Body of pancreas (tissue), 4 donors: ENCODE measurements around the gene PDE3A.

Experiments used
- POLR2A ChIP-seq, 3 donors: fragments of 450-650 bp; IDR thresholded peaks; one replicate each; pipeline ENCODE4 v1.6.1; 2016; ENCODE audit warnings: antibody characterized with exemption in 3 of 3, mild to moderate bottlenecking in 2 of 3
- TF ChIP-seq, protein P1 (sequence below), 7 experiments: fragments of 450-650 bp in 4 of 7; fragments of 200-600 bp in 3 of 7; sonication (generic) in 3 of 7; IDR thresholded peaks; one replicate each; pipeline ENCODE4 v1.5.1; 2016 to 2019; ENCODE audit warnings: antibody characterized with exemption in 7 of 7

- TF ChIP-seq, protein P1, sequence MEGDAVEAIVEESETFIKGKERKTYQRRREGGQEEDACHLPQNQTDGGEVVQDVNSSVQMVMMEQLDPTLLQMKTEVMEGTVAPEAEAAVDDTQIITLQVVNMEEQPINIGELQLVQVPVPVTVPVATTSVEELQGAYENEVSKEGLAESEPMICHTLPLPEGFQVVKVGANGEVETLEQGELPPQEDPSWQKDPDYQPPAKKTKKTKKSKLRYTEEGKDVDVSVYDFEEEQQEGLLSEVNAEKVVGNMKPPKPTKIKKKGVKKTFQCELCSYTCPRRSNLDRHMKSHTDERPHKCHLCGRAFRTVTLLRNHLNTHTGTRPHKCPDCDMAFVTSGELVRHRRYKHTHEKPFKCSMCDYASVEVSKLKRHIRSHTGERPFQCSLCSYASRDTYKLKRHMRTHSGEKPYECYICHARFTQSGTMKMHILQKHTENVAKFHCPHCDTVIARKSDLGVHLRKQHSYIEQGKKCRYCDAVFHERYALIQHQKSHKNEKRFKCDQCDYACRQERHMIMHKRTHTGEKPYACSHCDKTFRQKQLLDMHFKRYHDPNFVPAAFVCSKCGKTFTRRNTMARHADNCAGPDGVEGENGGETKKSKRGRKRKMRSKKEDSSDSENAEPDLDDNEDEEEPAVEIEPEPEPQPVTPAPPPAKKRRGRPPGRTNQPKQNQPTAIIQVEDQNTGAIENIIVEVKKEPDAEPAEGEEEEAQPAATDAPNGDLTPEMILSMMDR (IDR thresholded peaks at IDR 0.05), result no peak
- no peak for TF ChIP-seq POLR2A (IDR thresholded peaks at IDR 0.05)
Observed at GRCh38 chr12:20520532-20520931, 152.2 kb downstream of the PDE3A start.
